Measurements from ENCODE around the gene ZCCHC14. TPM values are rescaled to one million over a fixed set of nuclear protein-coding genes. Genes with fewer than 3 reads are reported as not detected.

Gene ZCCHC14
- total RNA-seq, 1 donor from 2014 or later = 15.9 TPM

GRCh38 chr16:87469169-87469568, 23.7 kb downstream of the ZCCHC14 start:
- no peaks in the 10 kb centered on the region for H3K36me3 ChIP-seq
- no peak for DNase-seq
- H3K9me3 ChIP-seq (replicated peaks) = no peaks in the 10 kb centered on the region
- no peaks in the 10 kb centered on the region for H3K27me3 ChIP-seq (ENCODE audit: low read depth)
- intact Hi-C loops (cut with micrococcal nuclease) = no loop called here
- peak overlapping the region; percentile 17 for H3K27ac ChIP-seq (replicated peaks)
- H3K4me3 ChIP-seq = no peak overlapping the region
- no peak for TF ChIP-seq CTCF (IDR thresholded peaks at IDR 0.05; ENCODE audit: borderline replicate concordance)
- peaks cover 88% of the 10 kb centered on the region for H3K4me1 ChIP-seq

GRCh38 chr16:87468550-87468949, 24.3 kb downstream of the ZCCHC14 start:
- TF ChIP-seq CTCF (IDR thresholded peaks at IDR 0.05; ENCODE audit: borderline replicate concordance) = no peak
- H3K4me3 ChIP-seq = no peak overlapping the region
- no peaks in the 10 kb centered on the region for H3K36me3 ChIP-seq
- H3K4me1 ChIP-seq = peaks cover 92% of the 10 kb centered on the region
- H3K9me3 ChIP-seq (replicated peaks) = no peaks in the 10 kb centered on the region
- peak; percentile 33 for DNase-seq
- no peaks in the 10 kb centered on the region for H3K27me3 ChIP-seq (ENCODE audit: low read depth)
- H3K27ac ChIP-seq (replicated peaks) = no peak overlapping the region
- intact Hi-C loops (cut with micrococcal nuclease) = no loop called here

- no peaks in the 10 kb centered on the region for H3K36me3 ChIP-seq
- no peak for TF ChIP-seq CTCF (IDR thresholded peaks at IDR 0.05; ENCODE audit: borderline replicate concordance)
- no peak for DNase-seq
- no peaks in the 10 kb centered on the region for H3K9me3 ChIP-seq (replicated peaks)
- H3K27me3 ChIP-seq (ENCODE audit: low read depth) = no peaks in the 10 kb centered on the region
- H3K27ac ChIP-seq (replicated peaks) = peak overlapping the region; percentile 88
- H3K4me1 ChIP-seq = peaks cover 99% of the 10 kb centered on the region
- intact Hi-C loops (cut with micrococcal nuclease) = no loop called here
- H3K4me3 ChIP-seq = no peak overlapping the region
These were observed 25.8 kb downstream of the ZCCHC14 start for GRCh38 chr16:87466975-87467501.

DNA sequence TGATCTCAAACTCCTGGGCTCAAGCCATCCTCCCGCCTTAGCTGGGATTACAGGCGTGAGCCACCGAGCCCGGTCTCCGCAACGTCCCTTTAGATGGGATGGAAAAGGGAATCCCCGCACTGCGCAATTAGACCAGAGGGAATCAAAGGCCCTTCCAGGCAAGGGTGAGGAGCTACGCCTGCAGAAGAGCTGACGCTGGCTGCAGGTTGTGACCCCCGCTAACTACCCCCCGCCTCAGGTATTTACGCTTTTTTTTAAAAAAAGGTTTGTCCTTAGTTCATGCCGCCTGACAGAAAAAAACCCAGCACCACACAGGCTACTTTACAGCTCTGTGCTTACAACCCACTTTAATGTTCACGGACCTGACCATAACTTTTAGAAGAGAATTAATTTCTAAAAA, 26.9 kb downstream of the ZCCHC14 start:
- no peak for DNase-seq
- Histone ChIP-seq H3K27ac (replicated peaks) (peak overlapping the region; percentile 88), H3K4me1 (peaks cover 99% of the 10 kb centered on the region), H3K27me3 (ENCODE audit: low read depth) (no peaks in the 10 kb centered on the region), H3K36me3 (no peaks in the 10 kb centered on the region), H3K4me3 (peak overlapping the region; percentile 44), H3K9me3 (replicated peaks) (no peaks in the 10 kb centered on the region)
- intact Hi-C loops (cut with micrococcal nuclease) = no loop called here
- TF ChIP-seq CTCF (IDR thresholded peaks at IDR 0.05; ENCODE audit: borderline replicate concordance) = no peak

DNA sequence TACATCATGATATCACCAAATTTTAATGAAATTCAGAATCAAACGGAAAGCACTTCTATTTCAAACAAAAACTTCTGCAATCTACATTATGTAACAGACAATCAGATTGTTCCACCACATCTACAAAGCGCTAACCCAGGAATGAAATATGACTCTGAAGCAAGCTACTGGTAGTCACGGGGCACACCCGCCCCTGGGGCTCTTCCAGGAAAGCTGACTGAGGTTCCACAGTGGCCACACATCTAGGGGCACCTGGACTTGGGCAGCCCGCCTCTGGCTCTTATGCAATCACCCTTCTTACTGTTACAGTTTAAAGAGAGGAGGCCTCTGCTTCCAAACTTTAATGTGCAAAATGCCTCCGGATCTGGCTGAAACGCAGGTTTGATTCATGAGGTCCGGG, 27.5 kb downstream of the ZCCHC14 start:
- Histone ChIP-seq H3K36me3 (no peaks in the 10 kb centered on the region), H3K4me1 (peaks cover 96% of the 10 kb centered on the region), H3K27me3 (ENCODE audit: low read depth) (no peaks in the 10 kb centered on the region), H3K4me3 (peak overlapping the region; percentile 44), H3K27ac (replicated peaks) (peak overlapping the region; percentile 88), H3K9me3 (replicated peaks) (no peaks in the 10 kb centered on the region)
- TF ChIP-seq CTCF (IDR thresholded peaks at IDR 0.05; ENCODE audit: borderline replicate concordance) = no peak
- DNase-seq = peak; percentile 71
- intact Hi-C loops (cut with micrococcal nuclease) = no loop called here
